Loucy (cell line): ENCODE measurements around the gene CRYZL1.

Experiments used
- EZH2phosphoT487 ChIP-seq: fragments of 200-600 bp; IDR thresholded peaks from 2 replicates; pipeline ENCODE4 v1.6.1; 2018; ENCODE audit warnings: antibody characterized with exemption, mild to moderate bottlenecking, moderate library complexity, borderline replicate concordance
- TF ChIP-seq, protein P1 (sequence below): fragments of 200-600 bp; sonication (generic); conservative IDR thresholded peaks from 2 replicates; pipeline ENCODE4 v1.5.1; 2014; ENCODE audit warnings: mild to moderate bottlenecking, antibody characterized with exemption, low read length

DNA sequence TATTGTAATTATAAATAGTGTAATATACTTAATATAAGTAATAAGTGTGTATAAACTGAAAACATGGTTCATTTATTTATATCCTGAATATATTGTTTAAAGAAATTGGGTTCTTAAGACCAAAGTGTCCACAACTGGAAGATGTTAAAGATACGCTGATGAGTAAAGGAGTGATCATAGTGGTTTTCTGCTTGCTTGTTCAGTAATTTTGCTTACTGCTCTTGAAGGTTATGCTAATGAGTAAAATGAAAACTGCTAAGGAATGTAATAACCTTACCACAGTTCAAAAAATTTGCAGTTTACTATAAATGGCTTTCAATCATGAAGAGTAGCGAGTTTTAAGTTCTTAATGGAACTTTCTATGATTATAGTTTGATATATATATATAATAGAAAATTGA is 75.0 kb downstream of the CRYZL1 start:
- TF ChIP-seq, protein P1, sequence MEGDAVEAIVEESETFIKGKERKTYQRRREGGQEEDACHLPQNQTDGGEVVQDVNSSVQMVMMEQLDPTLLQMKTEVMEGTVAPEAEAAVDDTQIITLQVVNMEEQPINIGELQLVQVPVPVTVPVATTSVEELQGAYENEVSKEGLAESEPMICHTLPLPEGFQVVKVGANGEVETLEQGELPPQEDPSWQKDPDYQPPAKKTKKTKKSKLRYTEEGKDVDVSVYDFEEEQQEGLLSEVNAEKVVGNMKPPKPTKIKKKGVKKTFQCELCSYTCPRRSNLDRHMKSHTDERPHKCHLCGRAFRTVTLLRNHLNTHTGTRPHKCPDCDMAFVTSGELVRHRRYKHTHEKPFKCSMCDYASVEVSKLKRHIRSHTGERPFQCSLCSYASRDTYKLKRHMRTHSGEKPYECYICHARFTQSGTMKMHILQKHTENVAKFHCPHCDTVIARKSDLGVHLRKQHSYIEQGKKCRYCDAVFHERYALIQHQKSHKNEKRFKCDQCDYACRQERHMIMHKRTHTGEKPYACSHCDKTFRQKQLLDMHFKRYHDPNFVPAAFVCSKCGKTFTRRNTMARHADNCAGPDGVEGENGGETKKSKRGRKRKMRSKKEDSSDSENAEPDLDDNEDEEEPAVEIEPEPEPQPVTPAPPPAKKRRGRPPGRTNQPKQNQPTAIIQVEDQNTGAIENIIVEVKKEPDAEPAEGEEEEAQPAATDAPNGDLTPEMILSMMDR = no peak
- no peak for TF ChIP-seq EZH2phosphoT487
